DMS114 treated with DMSO at 0.1 percent for 48 hours (cell line): ENCODE data around the gene ITPKA.

ENCODE experiments used
- DNase-seq: peaks from one replicate; lab custom pipeline; 2025; ENCODE audit not compliant: unreplicated experiment; lab: John Stamatoyannopoulos, UW

Gene ITPKA

GRCh38 chr15:41507820-41508290, 14.2 kb downstream of the ITPKA start:
- DNase-seq = no peak

- DNase-seq = no peak
Measured at GRCh38 chr15:41510728-41511127, 17.1 kb downstream of the ITPKA start.

- no peak for DNase-seq
Measured at GRCh38 chr15:41511331-41511898, 17.7 kb downstream of the ITPKA start.

GRCh38 chr15:41511899-41512369, 18.3 kb downstream of the ITPKA start:
- DNase-seq = no peak

- no peak for DNase-seq
Measured at GRCh38 chr15:41512512-41512939, 18.9 kb downstream of the ITPKA start.

GRCh38 chr15:41512940-41513505, 19.3 kb downstream of the ITPKA start:
- no peak for DNase-seq

GRCh38 chr15:41513506-41514227, 20.0 kb downstream of the ITPKA start, which contains the start of gene LTK:
TSS of gene LTK (minus strand) at chr15:41513827. CDS start at chr15:41513709, 118 bp downstream.
- peak; percentile 77 for DNase-seq

- no peak for DNase-seq
Measured at GRCh38 chr15:41517895-41518449, 24.3 kb downstream of the ITPKA start.

GRCh38 chr15:41520636-41521035, 27.0 kb downstream of the ITPKA start:
- DNase-seq = no peak

- no peak for DNase-seq
Measured at GRCh38 chr15:41521614-41522013, 27.9 kb downstream of the ITPKA start.

- no peak for DNase-seq
Measured at GRCh38 chr15:41523097-41523496, 29.4 kb downstream of the ITPKA start.

GRCh38 chr15:41530363-41530956, 36.8 kb downstream of the ITPKA start:
- DNase-seq = no peak

- no peak for DNase-seq
Measured at GRCh38 chr15:41535544-41535943, 41.9 kb downstream of the ITPKA start.

GRCh38 chr15:41536866-41537265, 43.2 kb downstream of the ITPKA start:
- no peak for DNase-seq

GRCh38 chr15:41543521-41543870, 49.8 kb downstream of the ITPKA start:
- DNase-seq = no peak

- no peak for DNase-seq
Measured at GRCh38 chr15:41544650-41545015, 51.0 kb downstream of the ITPKA start.

- DNase-seq = no peak
Measured at GRCh38 chr15:41545218-41545617, 51.5 kb downstream of the ITPKA start.

- DNase-seq = no peak
Measured at GRCh38 chr15:41546851-41547786, 53.4 kb downstream of the ITPKA start.

GRCh38 chr15:41550066-41550775, 56.5 kb downstream of the ITPKA start:
- no peak for DNase-seq
